NCI-H2107 (cell line): ENCODE data around the gene R3HCC1L.

Source experiments
- DNase-seq: peaks from one replicate; lab custom pipeline; 2025; lab: John Stamatoyannopoulos, UW

Gene R3HCC1L

DNA sequence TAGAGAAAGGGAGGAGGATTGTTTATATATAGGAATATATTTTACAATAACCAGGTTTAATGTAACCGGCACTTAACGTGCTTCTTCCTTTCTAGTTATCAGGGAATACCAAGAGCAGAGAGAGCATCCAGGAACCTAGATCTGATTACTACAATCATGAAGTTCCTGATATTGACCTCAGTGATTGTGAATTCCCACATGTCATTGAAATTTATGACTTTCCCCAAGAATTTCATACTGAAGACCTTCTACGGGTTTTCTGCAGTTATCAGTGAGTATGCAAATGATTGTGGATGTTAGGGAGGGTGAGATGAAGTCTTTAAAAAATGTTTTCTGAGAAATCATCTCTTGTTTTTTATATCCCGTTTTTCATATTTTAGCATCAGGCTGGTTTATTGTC, 97.0 kb downstream of the R3HCC1L start:
- DNase-seq: no peak

- DNase-seq: no peak
These were observed 101.4 kb downstream of the R3HCC1L start for GRCh38 chr10:98235846-98236245.

DNA sequence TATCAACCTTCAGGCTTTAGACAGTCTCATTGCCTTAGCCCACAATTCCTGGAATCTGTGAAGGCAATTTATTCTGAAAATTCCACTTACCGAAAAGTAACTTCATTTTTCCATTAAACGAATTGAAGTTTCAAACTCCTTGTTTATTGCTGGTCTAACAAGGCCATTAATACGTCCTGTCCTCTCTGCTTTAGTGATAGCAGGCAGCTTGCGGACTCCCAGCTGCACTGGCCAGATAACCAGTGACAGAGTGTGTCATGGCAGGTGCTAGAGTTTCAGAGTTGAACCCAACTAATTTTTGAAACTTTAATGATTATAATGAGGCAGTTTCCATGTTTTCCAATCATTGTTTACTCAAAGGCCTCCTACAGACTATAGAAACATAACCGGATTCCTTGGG, 102.4 kb downstream of the R3HCC1L start:
- DNase-seq: no peak

DNA sequence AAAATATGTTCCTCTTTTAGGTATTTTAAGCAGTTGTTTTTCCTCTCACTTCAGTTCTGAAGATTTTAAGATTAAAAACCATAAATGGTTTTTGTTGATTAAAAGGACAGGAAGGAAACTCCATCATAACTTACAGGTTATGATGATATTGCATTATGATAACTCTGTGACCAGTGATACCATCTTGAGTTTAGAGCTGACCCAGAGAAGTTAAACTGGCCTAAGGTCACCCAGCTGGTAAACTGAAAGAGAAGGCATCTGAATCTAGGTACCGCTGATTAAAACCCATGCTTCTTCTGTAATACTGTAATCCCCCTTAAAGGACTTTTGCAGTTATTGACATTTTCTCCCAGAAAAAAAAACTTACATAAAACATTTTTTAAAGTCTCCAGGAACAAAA, 103.9 kb downstream of the R3HCC1L start:
- no peak for DNase-seq

GRCh38 chr10:98240524-98240923, 106.1 kb downstream of the R3HCC1L start:
- no peak for DNase-seq

DNA sequence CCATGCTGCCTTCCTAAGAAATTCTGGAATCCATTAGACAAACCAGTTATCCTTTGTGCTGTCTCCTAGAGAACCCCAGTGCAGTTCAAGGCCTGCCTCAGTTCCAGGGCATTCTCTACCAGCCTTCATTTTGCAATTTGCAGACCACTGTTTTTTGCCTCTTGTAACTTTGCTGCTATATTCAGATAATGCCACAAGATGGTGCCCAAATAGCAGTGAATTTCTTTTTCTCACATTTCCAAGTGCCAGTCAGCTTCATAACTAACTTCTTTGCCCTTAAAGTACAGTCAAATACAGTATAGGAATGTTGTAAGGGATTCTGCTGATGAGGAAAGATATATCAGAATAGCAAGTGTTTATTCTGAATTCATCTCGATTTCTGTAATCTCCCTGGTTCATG, 108.4 kb downstream of the R3HCC1L start:
- DNase-seq: no peak

DNA sequence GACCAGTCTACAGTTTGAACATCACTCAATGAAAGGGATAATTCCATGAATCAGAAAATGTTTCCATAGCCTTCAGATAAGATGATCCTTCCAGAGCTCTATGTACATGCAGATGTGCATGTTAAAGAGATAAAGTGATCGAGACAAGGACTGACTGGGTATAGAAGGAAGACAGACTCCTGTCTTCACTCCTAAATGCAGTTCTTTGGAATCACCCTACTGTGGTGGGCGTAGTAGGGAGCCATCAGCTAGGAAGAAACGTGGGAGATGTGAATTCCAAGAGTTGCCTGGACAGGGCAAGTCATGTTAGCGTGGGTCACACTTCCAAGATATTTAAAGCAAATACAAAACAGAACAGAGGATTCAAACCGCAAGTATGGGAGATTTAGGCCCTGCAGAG, 109.7 kb downstream of the R3HCC1L start:
- no peak for DNase-seq

GRCh38 chr10:98244586-98244985, 110.1 kb downstream of the R3HCC1L start:
- DNase-seq: no peak

DNA sequence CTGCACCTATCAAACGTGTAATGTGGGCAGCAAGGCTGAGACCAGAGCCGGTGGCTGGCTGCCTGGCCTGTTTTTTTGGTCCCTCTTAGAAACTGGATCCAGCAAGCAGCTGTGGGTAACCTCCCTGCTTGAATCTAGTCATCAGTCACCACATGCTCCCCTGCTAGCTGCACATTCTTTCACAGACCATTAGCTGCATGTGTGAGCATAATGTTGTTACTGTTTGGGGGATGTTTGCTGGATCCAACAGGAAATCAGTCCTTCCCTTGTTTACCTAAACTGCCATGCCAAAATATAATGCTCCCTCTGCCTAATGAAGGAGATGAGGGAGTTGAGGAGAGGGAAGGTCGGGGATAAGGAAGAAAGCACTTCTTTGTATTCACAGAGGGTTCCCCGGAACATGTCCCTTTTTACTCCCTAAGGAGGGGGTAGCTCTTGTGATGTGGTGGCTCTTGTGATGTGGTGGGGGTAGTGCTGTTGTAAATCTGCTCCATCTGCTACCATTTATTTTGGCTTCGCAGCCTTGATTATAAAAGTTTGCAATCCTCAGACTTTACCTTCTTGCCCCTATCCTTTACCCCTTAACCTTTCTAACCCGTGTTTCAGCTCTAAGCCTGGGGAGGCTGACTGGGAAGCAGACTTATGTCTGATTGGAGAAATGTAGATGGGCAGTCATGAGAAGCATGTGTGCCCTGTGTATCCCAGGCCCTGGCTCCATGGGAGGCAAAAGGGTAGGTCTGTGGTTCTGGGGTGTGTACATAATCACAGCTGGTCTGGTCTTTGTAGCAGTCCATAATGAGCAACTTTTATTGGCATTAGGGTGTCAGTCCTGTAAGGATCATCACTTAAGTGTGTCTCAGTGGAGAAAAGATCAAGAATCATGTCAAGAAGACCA, 112.7 kb downstream of the R3HCC1L start:
- DNase-seq: no peak

- no peak for DNase-seq
These were observed 113.6 kb downstream of the R3HCC1L start for GRCh38 chr10:98248018-98248417.

- no peak for DNase-seq
These were observed 114.7 kb downstream of the R3HCC1L start for GRCh38 chr10:98249134-98249533.

- no peak for DNase-seq
These were observed 116.9 kb downstream of the R3HCC1L start for GRCh38 chr10:98251399-98251798.

DNA sequence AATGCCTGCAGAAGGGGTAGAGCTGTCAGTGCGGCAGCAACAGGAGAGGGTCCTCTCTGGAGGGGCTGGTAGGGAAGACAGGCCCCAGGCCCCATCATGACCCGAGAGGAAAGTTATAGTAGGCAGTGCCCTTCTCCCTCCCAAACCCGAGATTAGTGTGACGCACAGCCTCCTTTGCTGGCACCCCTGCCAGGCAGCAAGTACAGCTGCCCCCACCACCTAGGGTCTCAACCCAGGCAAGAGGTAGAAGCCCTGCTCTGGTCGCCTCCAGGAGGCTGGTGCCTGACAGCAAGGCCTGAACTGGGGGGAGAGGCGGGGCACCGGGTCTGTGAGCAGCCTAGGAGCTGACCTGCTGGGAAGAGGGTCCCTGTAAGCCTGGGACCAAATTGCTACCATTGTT, 118.0 kb downstream of the R3HCC1L start:
- no peak for DNase-seq

DNA sequence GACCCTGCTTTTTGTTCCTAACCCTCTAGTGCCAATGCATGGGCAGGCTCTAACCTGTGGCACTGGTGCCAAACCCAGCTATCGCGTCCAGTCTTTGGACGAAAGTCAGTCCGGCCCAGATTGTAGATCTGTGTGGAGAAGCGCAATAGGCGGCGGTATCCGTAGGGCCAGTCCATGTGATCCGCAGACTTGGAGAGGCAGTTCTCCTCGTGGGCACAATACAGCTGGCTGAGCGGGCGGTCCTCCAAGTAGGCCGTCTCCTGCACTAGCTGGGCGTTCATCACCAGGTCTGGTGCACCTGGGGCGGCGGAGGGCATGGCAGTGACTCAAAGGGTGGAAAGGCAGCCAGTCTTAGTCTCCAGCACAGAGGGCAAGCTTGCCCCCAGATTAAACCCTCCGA, 119.0 kb downstream of the R3HCC1L start:
- no peak for DNase-seq

- no peak for DNase-seq
These were observed 119.9 kb downstream of the R3HCC1L start for GRCh38 chr10:98254234-98254974.

DNA sequence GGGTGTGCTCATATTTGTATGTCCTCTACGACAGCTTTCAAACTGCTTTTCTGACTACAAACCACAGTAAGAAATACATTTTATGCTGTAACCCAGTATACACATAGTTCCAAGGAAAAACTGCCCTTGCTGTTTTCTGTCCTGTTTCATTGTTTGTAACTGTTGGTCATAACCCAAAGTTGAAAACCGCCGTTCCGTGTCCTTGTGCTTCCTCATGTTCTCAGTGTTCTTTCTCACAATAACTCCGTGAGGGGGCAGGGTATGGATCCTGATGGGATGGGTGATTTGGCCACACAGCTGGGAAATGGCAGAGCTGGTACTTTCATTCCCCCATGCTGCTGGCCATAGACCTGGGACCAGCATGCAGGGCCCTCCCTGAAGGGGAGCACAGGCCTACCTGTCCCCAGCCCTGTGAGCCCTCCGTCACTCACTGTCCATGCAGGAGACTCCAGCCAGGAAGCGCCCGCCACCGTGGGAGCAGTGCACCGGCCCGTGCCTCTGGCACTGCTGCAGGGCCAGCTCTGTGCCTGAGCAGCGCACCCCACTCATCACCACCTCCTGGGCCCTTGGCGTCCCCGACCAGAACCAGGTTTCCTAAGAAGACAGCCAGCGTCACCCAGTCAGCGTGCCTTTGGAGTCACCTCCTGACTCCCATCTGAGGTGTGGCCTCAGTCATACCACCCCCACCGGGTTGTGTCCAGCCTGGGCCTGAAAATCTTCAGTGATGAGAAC, 120.9 kb downstream of the R3HCC1L start:
- no peak for DNase-seq

- DNase-seq: no peak
These were observed 122.2 kb downstream of the R3HCC1L start for GRCh38 chr10:98256692-98257091.

DNA sequence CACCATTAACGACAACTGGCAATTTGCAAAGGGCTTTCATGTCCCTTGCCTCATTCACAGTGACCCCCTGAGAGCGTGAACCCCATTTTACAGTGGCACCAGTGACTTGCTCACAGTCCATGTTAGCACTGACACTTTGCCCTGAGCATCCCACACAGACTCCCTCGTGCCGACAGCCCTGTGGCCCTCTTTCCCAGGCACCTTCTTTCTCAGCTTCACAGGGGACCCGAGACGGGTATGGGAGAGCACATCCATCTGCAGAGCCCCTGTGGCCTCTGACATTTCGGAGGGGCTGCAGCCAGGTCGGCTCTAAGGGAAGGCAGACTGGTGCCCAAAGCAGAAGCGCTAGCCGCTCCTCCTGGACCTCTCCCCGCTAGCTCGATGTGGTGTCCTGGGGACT, 122.7 kb downstream of the R3HCC1L start:
- DNase-seq: no peak

- no peak for DNase-seq
These were observed 123.5 kb downstream of the R3HCC1L start for GRCh38 chr10:98257961-98258360.

- no peak for DNase-seq
These were observed 124.4 kb downstream of the R3HCC1L start for GRCh38 chr10:98258683-98259454.

- DNase-seq: no peak
These were observed 125.3 kb downstream of the R3HCC1L start for GRCh38 chr10:98259606-98260315.
